Left ventricle myocardium inferior (tissue), 1 donor: ENCODE data around the gene TMEM175. TPM values are rescaled to one million over a fixed set of nuclear protein-coding genes. Genes with fewer than 3 reads are reported as not detected.

Source experiments
- DNase-seq: peaks from one replicate; pipeline ENCODE4 v3.0.0-alpha.2; 2020
- H3K27ac ChIP-seq: fragments of 200-600 bp; replicated peaks from 2 replicates; pipeline ENCODE4 v1.8.0; 2021
- H3K27me3 ChIP-seq: fragments of 200-600 bp; 2 replicates; pipeline ENCODE4 v1.8.0; 2021; ENCODE audit warnings: low read depth
- H3K36me3 ChIP-seq: fragments of 200-600 bp; 2 replicates; pipeline ENCODE4 v1.8.0; 2021
- H3K4me1 ChIP-seq: fragments of 200-600 bp; 2 replicates; pipeline ENCODE4 v1.8.0; 2021
- H3K4me3 ChIP-seq: fragments of 200-600 bp; 2 replicates; pipeline ENCODE4 v1.8.0; 2021; ENCODE audit warnings: mild to moderate bottlenecking, moderate library complexity
- H3K9me3 ChIP-seq: fragments of 200-600 bp; replicated peaks from 2 replicates; pipeline ENCODE4 v1.8.0; 2021
- CTCF ChIP-seq: fragments of 200-600 bp; IDR thresholded peaks from 2 replicates; pipeline ENCODE4 v1.8.0; 2021; ENCODE audit warnings: antibody characterized with exemption, mild to moderate bottlenecking, borderline replicate concordance
- intact Hi-C: fragments of 100-400 bp; cut with micrococcal nuclease; formaldehyde crosslinking; loops from one replicate; pipeline ENCODE4 v1.11.0; 2022
- total RNA-seq: library from RNA; stranded (reverse); fragmentation: NEBNext Ultra II Directional; extraction: Animal tissue kit (Norgen Biotek cat#: 25700); gene quantifications from one replicate; pipeline ENCODE4 v1.2.1, GENCODE V29; 2021
- donor health status: DM: no; HTN: yes; CAD: no; lungs with severe emphysema.

Gene TMEM175
- total RNA-seq, 1 donor from 2014 or later, result 20.3 TPM

GRCh38 chr4:909131-909571 is 23.1 kb upstream of the TMEM175 start:
- Histone ChIP-seq H3K9me3 (no peaks in the 10 kb centered on the region), H3K4me3 (no peak overlapping the region), H3K27me3 (no peaks in the 10 kb centered on the region), H3K36me3 (peaks cover 52% of the 10 kb centered on the region), H3K27ac (no peak overlapping the region), H3K4me1 (no peaks in the 10 kb centered on the region)
- no peak for TF ChIP-seq CTCF
- no peak for DNase-seq
- intact Hi-C loops, result no loop called here

GRCh38 chr4:909821-910220 is 22.4 kb upstream of the TMEM175 start:
- H3K4me3 ChIP-seq, result no peak overlapping the region
- no peak for TF ChIP-seq CTCF
- peaks cover 52% of the 10 kb centered on the region for H3K36me3 ChIP-seq
- no peaks in the 10 kb centered on the region for H3K27me3 ChIP-seq
- intact Hi-C loops, result no loop called here
- no peaks in the 10 kb centered on the region for H3K9me3 ChIP-seq
- no peak overlapping the region for H3K27ac ChIP-seq
- no peaks in the 10 kb centered on the region for H3K4me1 ChIP-seq
- no peak for DNase-seq

- Histone ChIP-seq H3K9me3 (no peaks in the 10 kb centered on the region), H3K4me1 (peaks cover 6% of the 10 kb centered on the region), H3K4me3 (no peak overlapping the region), H3K36me3 (peaks cover 52% of the 10 kb centered on the region), H3K27me3 (no peaks in the 10 kb centered on the region), H3K27ac (no peak overlapping the region)
- no peak for TF ChIP-seq CTCF
- intact Hi-C loops, result no loop called here
- DNase-seq, result no peak
These were observed 21.7 kb upstream of the TMEM175 start for GRCh38 chr4:910366-911091.

GRCh38 chr4:911221-911751 is 21.0 kb upstream of the TMEM175 start:
- no peaks in the 10 kb centered on the region for H3K9me3 ChIP-seq
- TF ChIP-seq CTCF, result no peak
- peaks cover 13% of the 10 kb centered on the region for H3K4me1 ChIP-seq
- no peak overlapping the region for H3K4me3 ChIP-seq
- no peak overlapping the region for H3K27ac ChIP-seq
- no peak for DNase-seq
- H3K27me3 ChIP-seq, result no peaks in the 10 kb centered on the region
- intact Hi-C loops, result no loop called here
- H3K36me3 ChIP-seq, result peaks cover 52% of the 10 kb centered on the region

GRCh38 chr4:911871-912490 is 20.3 kb upstream of the TMEM175 start:
- peaks cover 52% of the 10 kb centered on the region for H3K36me3 ChIP-seq

More at GRCh38 chr4:911871-912490, 20.3 kb upstream of the TMEM175 start:
- no peak for TF ChIP-seq CTCF
- Histone ChIP-seq H3K4me1 (peaks cover 14% of the 10 kb centered on the region), H3K4me3 (no peak overlapping the region), H3K27me3 (no peaks in the 10 kb centered on the region), H3K27ac (no peak overlapping the region), H3K9me3 (no peaks in the 10 kb centered on the region)
- intact Hi-C loops, result no loop called here
- no peak for DNase-seq
